ENCODE data around the gene HIF3A. TPM values are rescaled to one million over a fixed set of nuclear protein-coding genes. Genes with fewer than 3 reads are reported as not detected.
"Not testable (repeated sequence)": the region's sequence is repeated elsewhere in the genome, so short reads cannot be mapped to it uniquely, and the experiment has no call there.

The HIF3A gene
- total RNA-seq, 1 donor from 2014 or later = 6.4 TPM

- no peak for DNase-seq
Observed at GRCh38 chr19:46361915-46362314, 65.1 kb downstream of the HIF3A start.

DNA sequence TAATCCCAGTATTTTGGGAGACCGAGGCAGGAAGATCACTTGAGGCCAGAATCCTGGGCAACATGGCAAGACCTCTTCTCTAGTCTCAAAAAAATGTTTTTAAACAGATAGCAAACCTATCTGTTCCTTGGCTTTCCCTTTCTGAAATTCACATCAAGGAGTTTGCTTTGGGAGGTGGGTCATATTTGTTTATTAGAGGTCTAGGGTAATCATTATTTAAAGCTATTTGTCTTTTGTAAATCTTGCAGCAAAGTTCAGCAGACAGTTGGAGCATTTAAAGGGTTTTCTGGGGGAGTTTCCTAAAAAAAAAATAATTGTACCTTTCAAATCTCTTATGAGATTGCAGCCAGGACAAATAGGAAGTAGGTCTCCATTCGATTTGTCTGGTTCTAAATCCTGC, 67.5 kb downstream of the HIF3A start:
- DNase-seq = no peak

DNA sequence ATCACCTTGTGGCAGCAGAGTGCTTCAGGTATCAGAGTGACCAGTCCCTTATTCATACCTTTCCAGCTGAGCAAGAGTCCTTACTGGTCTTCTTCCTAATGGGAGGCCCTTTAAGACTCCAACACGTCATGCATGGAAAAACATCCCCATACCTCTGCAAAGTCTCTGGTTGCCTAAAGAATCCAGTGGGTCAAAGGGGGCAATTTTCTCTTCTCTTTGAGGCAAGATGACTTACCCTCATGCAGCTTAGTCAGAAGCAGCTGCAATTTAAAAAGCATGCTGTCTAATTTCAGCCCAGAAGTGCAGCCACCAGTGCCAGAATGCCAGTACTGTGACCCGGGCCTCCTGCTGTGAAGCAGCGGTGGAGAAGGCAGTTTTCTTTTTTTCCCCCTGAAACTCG, 68.7 kb downstream of the HIF3A start:
- DNase-seq = no peak

- DNase-seq = no peak
Observed at GRCh38 chr19:46366620-46367292, 69.9 kb downstream of the HIF3A start.

GRCh38 chr19:46367426-46367825, 70.6 kb downstream of the HIF3A start:
- no peak for DNase-seq

DNA sequence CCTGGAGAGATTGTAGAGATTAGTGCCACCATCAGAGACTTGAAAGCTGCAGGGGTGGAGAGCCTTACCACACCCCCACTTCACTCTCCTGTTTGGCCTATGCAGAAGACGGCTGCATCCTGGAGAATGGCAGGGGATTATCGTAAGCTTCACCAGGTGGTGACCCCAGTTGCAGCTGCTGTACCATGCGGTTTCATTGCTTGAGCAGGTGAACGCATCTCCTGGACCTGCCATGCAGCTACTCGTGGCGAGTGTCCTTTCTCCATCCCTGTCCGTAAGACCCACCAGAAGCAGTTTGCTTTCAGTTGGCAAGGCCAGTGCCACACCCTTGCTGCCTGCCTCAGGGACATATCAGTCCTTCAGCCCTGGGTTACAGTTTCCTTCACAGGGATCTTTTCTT, 71.3 kb downstream of the HIF3A start:
- no peak for DNase-seq

DNA sequence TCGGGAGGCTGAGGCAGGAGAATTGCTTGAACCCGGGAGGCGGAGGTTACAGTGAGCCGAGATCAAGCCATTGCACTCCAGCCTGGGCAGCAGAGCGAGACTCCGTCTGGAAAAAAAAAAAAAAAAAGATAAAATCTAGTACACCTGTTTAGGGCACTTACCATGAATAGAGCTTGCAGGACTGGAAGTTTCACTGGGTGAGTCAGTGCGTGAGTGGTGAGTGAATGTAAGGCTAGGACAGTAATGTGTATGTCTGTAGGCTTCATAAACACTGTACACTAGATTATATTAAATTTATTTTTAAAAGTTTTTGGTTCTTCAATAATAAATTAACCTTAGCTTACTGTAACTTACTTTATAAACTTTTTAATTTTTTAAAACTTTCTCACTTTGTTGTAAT, 73.0 kb downstream of the HIF3A start:
- no peak for DNase-seq

DNA sequence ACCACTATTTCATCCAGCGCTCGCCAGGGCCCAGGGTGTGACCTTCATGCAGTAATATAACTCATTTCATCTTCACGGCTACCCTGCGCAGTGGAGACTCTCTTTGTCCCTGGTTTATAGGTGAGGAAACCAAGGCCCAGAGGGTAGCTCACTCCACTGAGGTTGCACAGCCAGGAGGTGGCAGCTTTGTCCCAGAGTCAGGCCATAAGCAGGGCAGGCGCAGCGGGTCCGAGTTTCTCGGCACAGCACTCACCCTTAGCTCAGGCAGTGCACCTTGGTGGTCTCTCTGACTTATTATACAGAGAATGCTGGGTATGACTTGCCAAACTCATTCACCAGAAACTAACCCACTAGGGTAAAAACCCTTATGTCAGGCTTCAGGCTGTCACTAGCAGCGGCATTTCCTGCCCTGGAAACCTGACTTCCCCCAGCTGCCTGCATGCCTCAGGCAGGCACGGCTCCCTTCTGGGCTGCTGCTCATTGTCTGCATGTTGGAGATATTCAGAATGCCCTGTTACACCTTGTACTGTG, 74.6 kb downstream of the HIF3A start:
- DNase-seq = no peak

- no peak for DNase-seq
Observed at GRCh38 chr19:46372901-46373490, 76.2 kb downstream of the HIF3A start.

DNA sequence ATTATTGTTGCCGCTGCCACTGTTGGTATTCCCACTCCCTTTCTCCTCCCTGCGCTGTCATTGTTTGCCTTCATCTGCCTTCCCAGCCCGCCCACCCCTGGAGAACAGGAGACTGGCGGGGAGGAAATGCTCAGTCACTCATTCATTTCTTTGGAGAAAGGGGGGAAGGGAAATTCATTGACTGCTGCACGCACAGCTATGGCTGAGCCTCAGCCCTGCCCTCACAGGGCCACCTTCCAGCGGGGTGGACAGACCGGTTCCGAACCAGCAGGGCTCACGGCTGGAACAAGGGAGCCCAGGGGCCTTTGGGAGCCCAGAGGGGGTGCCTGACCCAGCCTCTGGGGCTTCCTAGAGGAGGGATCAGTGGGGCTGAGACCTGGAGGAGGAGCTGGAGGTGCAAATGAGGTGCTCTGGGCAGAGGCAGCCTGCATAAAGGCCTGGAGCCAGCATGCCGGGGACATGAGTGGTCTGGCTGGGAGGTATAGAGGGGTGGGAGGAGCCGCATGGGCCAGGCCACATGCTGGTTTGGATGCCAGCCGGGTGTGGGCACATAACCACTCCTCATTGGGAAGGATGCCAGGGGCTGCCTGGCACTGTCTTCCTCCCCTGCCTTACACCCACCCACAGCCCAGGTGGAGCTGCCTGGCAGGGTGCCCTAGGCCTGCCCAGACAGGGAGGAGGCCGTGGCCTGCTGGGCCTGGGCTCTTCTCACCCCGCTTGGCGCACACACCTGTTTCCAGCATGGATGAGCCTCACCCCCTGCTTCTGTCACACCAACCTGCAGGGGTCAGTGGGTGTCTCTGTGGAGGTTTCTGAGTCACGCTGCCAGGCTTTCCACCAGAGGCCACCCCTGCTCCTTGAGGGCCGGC, 76.9 kb downstream of the HIF3A start:
- DNase-seq = no peak

DNA sequence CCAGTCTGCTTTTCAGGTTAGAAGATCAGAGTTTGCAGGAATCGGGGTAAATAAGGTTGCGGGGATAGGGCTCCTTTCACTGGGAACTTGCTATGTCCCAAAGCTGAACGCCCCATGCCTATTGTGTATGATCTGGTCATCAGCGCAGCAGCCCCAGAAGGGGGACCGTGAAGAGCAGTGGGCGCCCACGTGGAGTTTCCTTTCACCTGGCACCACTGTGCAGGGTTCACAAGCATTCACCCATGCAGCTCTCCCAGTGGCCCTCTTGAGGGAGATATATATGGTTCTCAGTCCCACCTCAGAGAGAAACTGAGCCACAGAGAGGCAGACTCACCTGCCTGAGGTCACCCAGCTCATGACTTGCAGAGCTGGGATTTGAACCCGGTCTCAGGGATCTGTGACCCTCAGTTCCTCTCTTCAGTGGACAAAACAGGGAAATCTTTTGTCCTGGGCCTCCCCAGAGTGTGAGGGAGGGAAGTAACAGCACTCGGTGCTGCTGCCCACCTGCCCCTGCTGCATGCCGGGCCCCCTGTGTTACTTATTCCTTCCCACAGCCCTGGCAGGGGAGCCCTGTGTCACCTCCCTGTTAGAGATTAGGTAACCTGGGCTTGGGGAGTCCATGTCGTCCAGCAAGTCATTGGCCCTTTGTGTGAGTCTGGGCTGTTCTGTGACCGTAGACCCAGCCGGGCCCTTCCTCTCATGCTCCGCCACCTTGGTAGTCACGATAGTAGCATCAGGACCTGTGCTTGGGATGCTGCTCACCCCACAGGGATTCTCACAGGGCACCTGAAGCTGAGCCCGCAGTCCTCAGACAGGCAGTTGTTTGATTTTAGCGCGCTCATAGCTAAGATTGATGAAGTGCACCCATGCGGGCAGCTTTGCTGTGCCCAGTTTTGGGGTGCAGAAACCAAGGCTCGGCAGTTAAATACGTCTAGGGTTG, 78.0 kb downstream of the HIF3A start:
- DNase-seq = no peak

GRCh38 chr19:46375476-46376067, 78.7 kb downstream of the HIF3A start:
- not testable (repeated sequence) for DNase-seq

DNA sequence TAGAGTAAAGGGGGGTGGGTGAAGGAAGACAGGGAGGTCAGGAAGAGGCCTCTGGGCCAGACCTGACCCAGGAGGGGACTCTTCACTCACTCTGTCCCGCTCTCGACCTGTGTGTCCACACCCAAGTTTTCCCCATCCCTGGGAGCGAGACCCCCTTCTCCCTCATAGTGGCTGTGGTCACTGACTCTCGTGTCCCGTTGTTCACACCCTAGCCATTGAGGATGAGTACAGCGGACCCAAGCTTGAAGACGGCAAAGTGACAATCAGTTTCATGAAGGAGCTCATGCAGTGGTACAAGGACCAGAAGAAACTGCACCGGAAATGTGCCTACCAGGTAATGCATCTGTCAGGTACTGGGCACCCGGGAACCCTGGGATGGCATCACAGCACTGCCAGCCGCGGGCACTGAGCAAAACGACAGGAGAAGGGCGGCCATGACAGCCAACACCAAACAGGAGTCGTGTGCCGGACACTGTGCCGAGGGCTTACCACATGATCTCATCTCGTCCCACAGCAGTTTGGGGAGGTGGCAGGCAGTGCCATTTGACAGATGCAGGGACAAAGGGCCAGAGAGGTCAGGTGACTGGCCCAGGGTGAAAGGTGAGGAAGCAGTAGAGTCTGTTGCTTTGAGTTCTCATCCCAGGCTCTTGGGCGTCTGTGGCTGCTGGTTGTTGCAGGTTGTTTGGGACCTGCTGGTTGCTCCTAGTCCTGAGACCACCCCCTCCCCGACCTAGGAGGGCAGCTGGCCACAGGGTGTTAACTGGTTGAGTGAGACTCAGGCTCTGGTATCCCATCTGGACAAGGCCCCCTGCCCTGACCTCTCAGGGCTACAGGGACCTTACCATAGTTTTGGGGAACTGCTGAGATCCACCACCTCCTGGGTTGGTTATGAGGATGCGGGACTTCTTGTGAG, 79.7 kb downstream of the HIF3A start:
- no peak for DNase-seq

- no peak for DNase-seq
Observed at GRCh38 chr19:46378268-46378667, 81.4 kb downstream of the HIF3A start.

- no peak for DNase-seq
Observed at GRCh38 chr19:46380690-46381089, 83.8 kb downstream of the HIF3A start.

DNA sequence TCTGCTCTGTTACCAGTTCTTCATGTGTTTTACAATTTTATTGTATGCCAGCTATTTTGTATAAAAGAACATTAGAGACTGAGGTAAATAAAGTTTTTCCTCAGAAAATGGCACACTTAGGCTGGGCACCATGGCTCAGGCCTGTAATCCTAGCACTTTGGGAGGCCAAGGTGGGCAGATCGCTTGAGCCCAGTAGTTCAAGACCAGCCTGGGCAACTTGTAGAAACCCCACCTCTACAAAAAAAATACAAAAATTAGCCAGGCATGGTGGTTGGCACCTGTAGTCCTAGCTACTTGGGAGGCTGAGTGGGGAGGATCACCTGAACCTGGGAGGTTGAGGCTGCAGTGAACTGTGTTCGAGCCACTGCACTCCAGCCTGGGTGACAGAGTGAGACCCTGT, 84.5 kb downstream of the HIF3A start:
- DNase-seq = no peak

DNA sequence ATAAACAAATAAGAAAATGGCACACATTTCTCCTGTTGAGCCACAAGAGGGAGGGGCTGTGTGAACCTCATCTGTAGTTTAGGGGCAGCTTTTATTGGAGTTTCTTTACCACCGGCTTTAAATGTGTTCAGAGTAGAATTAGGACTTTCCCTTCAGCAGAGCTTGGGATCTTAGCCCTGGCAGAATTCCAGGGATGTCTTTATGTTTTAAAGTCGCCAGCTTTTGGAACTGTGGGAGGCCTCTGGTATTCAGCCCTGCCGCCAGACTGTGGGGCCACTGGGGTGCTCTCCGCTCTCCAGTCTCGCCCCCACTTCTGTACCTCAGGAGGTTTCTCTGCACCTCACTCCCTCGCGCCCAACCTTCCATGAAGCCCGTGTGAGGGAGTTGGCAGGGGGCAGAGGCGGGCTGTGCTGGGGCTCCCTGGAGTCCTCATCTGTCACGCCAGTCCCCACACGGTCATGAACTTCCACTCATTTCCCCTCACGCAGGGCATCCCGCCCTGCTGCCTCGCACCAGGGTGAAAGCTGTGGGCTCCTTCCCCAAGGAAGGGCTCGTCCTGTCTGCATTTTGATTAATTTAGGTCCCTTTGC, 85.0 kb downstream of the HIF3A start:
- DNase-seq = no peak

GRCh38 chr19:46383171-46383815, 86.5 kb downstream of the HIF3A start:
- no peak for DNase-seq

- DNase-seq = no peak
Observed at GRCh38 chr19:46383846-46384245, 87.0 kb downstream of the HIF3A start.

- DNase-seq = no peak
Observed at GRCh38 chr19:46384396-46384795, 87.6 kb downstream of the HIF3A start.

Data from occipital lobe (tissue), 2 donors.